GM12878 (cell line): ENCODE measurements around the gene BICC1.

Experiments used
- MYB ChIP-seq: fragments of 150-350 bp; IDR thresholded peaks from 2 replicates; pipeline ENCODE4 v1.6.1; 2014; ENCODE audit warnings: mild to moderate bottlenecking, low read depth, low read length, borderline replicate concordance
- POLR2A ChIP-seq: IDR thresholded peaks from 2 replicates; pipeline ENCODE4 v1.6.1; 2011; ENCODE audit warnings: low read depth, mild to moderate bottlenecking, low read length

- no peak for TF ChIP-seq MYB
- no peak for TF ChIP-seq POLR2A
Observed at GRCh38 chr10:58627392-58627791, 114.7 kb downstream of the BICC1 start.
